Measurements from ENCODE around the gene N4BP3.

DNA sequence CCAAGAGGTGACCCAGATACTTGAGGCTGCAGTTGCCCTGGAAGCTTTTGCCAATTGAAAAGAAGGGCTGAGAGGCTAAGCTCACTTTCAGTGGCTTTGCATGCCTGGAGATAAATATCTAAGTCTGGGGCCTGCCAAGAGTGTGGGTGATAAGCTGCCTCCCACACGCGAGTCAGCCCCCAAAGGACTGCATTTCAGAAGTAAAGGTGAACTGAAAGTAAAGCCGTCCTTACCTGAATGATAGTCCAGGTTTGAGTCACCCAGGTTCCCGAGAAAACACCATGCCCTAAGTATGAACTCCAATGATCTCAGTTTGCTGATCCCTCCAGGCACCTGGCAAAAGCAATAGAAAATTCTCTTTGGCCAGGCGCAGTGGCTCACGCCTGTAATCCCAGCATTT lies 22.5 kb upstream of the N4BP3 start:
- no peak for TF ChIP-seq POLR2AphosphoS5 (IDR thresholded peaks at IDR 0.05)
- TF ChIP-seq, protein P1, sequence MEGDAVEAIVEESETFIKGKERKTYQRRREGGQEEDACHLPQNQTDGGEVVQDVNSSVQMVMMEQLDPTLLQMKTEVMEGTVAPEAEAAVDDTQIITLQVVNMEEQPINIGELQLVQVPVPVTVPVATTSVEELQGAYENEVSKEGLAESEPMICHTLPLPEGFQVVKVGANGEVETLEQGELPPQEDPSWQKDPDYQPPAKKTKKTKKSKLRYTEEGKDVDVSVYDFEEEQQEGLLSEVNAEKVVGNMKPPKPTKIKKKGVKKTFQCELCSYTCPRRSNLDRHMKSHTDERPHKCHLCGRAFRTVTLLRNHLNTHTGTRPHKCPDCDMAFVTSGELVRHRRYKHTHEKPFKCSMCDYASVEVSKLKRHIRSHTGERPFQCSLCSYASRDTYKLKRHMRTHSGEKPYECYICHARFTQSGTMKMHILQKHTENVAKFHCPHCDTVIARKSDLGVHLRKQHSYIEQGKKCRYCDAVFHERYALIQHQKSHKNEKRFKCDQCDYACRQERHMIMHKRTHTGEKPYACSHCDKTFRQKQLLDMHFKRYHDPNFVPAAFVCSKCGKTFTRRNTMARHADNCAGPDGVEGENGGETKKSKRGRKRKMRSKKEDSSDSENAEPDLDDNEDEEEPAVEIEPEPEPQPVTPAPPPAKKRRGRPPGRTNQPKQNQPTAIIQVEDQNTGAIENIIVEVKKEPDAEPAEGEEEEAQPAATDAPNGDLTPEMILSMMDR (IDR thresholded peaks at IDR 0.05) = no peak
